ENCODE results near the gene INO80.

The INO80 gene

DNA sequence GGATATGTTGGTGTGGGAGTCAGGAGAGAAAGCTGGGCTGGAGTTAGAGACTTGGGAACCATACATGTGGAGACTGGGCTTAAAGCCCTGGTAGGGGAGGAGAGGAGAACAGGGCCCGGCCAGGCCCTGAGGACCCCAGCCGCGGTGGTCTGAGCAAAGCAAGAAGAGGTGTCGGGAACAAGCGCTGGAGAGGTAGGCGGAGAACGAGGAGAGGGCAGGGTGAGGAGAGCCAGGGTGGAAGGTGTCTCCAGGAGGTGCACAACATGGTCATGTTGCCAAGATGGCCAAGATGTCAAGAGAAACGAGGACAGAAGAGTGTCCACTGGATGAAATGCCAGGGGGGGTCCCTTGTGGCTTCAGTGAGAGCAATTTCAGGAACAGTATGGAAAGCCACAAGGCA is 157.4 kb downstream of the INO80 start:
- no peaks in the 10 kb centered on the region for H3K79me2 ChIP-seq (ENCODE audit: insufficient read depth, low read length)
- no peaks in the 10 kb centered on the region for H3K36me3 ChIP-seq (ENCODE audit: insufficient read depth, low read length)
- H3K9ac ChIP-seq (ENCODE audit: low read depth, low read length, poor library complexity, severe bottlenecking) = no peak overlapping the region
- H3K4me1 ChIP-seq (ENCODE audit: insufficient read depth, low read length, poor library complexity, severe bottlenecking) = no peaks in the 10 kb centered on the region
- TF ChIP-seq, protein P1, sequence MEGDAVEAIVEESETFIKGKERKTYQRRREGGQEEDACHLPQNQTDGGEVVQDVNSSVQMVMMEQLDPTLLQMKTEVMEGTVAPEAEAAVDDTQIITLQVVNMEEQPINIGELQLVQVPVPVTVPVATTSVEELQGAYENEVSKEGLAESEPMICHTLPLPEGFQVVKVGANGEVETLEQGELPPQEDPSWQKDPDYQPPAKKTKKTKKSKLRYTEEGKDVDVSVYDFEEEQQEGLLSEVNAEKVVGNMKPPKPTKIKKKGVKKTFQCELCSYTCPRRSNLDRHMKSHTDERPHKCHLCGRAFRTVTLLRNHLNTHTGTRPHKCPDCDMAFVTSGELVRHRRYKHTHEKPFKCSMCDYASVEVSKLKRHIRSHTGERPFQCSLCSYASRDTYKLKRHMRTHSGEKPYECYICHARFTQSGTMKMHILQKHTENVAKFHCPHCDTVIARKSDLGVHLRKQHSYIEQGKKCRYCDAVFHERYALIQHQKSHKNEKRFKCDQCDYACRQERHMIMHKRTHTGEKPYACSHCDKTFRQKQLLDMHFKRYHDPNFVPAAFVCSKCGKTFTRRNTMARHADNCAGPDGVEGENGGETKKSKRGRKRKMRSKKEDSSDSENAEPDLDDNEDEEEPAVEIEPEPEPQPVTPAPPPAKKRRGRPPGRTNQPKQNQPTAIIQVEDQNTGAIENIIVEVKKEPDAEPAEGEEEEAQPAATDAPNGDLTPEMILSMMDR (conservative IDR thresholded peaks at IDR 0.05; ENCODE audit: low read length) = no peak
- TF ChIP-seq EZH2phosphoT487 (IDR thresholded peaks at IDR 0.05; ENCODE audit: borderline replicate concordance) = no peak
- no peaks in the 10 kb centered on the region for H3K27me3 ChIP-seq (ENCODE audit: insufficient read depth, low read length, poor library complexity, severe bottlenecking)
- H3K4me2 ChIP-seq (ENCODE audit: low read depth, low read length, poor library complexity, severe bottlenecking) = no peak overlapping the region
- H3K4me3 ChIP-seq (ENCODE audit: low read length, poor library complexity, severe bottlenecking) = no peak overlapping the region
- H4K20me1 ChIP-seq (ENCODE audit: insufficient read depth, low read length, poor library complexity, severe bottlenecking) = no peaks in the 10 kb centered on the region
- H3F3A ChIP-seq (ENCODE audit: low read depth) = no peaks in the 10 kb centered on the region
- no peaks in the 10 kb centered on the region for H3K9me3 ChIP-seq (ENCODE audit: insufficient read depth, low read depth, low read length)
- no peak overlapping the region for H2AFZ ChIP-seq (ENCODE audit: low read length)
- H3K9me2 ChIP-seq (replicated peaks; ENCODE audit: low read depth, low read length) = no peaks in the 10 kb centered on the region

DNA sequence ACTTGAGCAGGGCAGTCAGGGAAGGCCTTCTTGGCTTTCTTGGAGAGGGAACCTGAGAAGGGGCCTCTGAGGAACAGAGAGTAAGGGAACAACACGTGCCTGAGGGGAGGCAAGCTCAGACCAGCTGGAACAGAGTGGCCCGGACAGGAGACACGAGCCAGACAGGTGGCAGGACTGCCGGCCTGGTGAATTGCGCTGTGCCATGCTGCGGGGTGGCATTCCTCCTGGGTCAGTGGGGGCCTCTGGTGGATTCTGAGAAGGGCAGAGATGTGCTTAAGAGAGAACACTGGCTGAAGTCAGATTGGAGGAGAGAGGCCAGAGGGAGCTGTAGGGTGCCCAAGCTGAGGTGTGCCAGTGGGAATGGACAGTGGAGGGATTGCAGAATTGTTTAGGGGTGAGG is 157.9 kb downstream of the INO80 start:
- Histone ChIP-seq H2AFZ (ENCODE audit: low read length) (no peak overlapping the region), H3K36me3 (ENCODE audit: insufficient read depth, low read length) (no peaks in the 10 kb centered on the region), H3K79me2 (ENCODE audit: insufficient read depth, low read length) (no peaks in the 10 kb centered on the region), H3K9me3 (ENCODE audit: insufficient read depth, low read depth, low read length) (no peaks in the 10 kb centered on the region), H3K4me3 (ENCODE audit: low read length, poor library complexity, severe bottlenecking) (no peak overlapping the region), H3K4me1 (ENCODE audit: insufficient read depth, low read length, poor library complexity, severe bottlenecking) (no peaks in the 10 kb centered on the region), H3K9me2 (replicated peaks; ENCODE audit: low read depth, low read length) (no peaks in the 10 kb centered on the region), H4K20me1 (ENCODE audit: insufficient read depth, low read length, poor library complexity, severe bottlenecking) (no peaks in the 10 kb centered on the region), H3K4me2 (ENCODE audit: low read depth, low read length, poor library complexity, severe bottlenecking) (no peak overlapping the region), H3K27me3 (ENCODE audit: insufficient read depth, low read length, poor library complexity, severe bottlenecking) (no peaks in the 10 kb centered on the region), H3K9ac (ENCODE audit: low read depth, low read length, poor library complexity, severe bottlenecking) (no peak overlapping the region), H3F3A (ENCODE audit: low read depth) (no peaks in the 10 kb centered on the region)
- TF ChIP-seq, protein P1 (conservative IDR thresholded peaks at IDR 0.05; ENCODE audit: low read length) = no peak
- no peak for TF ChIP-seq EZH2phosphoT487 (IDR thresholded peaks at IDR 0.05; ENCODE audit: borderline replicate concordance)

DNA sequence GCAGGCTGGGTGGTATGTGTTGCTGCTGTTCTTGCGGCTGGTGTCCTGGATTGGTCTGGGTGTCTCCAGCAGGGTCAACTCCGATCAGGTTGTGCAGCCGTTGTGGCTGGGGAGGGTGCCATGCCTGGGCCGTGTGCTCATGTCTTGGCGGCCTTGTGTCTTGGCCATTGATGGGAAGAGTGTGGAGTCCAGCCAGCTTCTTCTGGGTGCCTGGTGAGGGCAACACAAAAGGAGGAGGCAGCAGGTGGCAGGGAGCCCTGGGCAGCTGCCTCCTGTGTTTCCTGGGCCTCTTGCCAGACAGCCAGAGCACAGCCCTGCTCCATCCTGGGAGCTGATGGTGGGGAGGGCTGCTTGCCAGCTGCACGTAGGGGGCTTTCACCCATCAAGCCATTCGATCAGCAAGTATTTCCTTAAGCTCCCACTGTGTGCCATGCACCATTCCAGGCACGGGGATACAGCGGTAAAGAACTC is 158.5 kb downstream of the INO80 start:
- no peaks in the 10 kb centered on the region for H3K36me3 ChIP-seq (ENCODE audit: insufficient read depth, low read length)
- TF ChIP-seq EZH2phosphoT487 (IDR thresholded peaks at IDR 0.05; ENCODE audit: borderline replicate concordance) = no peak
- TF ChIP-seq, protein P1 (conservative IDR thresholded peaks at IDR 0.05; ENCODE audit: low read length) = no peak
- no peaks in the 10 kb centered on the region for H3F3A ChIP-seq (ENCODE audit: low read depth)
- H3K9me2 ChIP-seq (replicated peaks; ENCODE audit: low read depth, low read length) = no peaks in the 10 kb centered on the region
- H3K27me3 ChIP-seq (ENCODE audit: insufficient read depth, low read length, poor library complexity, severe bottlenecking) = no peaks in the 10 kb centered on the region
- H3K9ac ChIP-seq (ENCODE audit: low read depth, low read length, poor library complexity, severe bottlenecking) = no peak overlapping the region
- no peaks in the 10 kb centered on the region for H4K20me1 ChIP-seq (ENCODE audit: insufficient read depth, low read length, poor library complexity, severe bottlenecking)
- no peak overlapping the region for H2AFZ ChIP-seq (ENCODE audit: low read length)
- H3K4me1 ChIP-seq (ENCODE audit: insufficient read depth, low read length, poor library complexity, severe bottlenecking) = no peaks in the 10 kb centered on the region
- no peaks in the 10 kb centered on the region for H3K79me2 ChIP-seq (ENCODE audit: insufficient read depth, low read length)
- no peak overlapping the region for H3K4me3 ChIP-seq (ENCODE audit: low read length, poor library complexity, severe bottlenecking)
- no peak overlapping the region for H3K4me2 ChIP-seq (ENCODE audit: low read depth, low read length, poor library complexity, severe bottlenecking)
- H3K9me3 ChIP-seq (ENCODE audit: insufficient read depth, low read depth, low read length) = no peaks in the 10 kb centered on the region

All from Loucy (cell line).